MM.1S (cell line): ENCODE data around the gene NAT9.

Experiments
- CTCF ChIP-seq: fragments of 300-600 bp; sonication (generic); IDR thresholded peaks from 2 replicates; pipeline ENCODE4 v1.5.1; 2016; ENCODE audit warnings: antibody characterized with exemption, low read length, mixed read lengths
- EZH2 ChIP-seq: fragments of 300-600 bp; sonication (generic); optimal IDR thresholded peaks from 2 replicates; pipeline ENCODE3; 2017; ENCODE audit warnings: low read depth, mild to moderate bottlenecking, antibody characterized with exemption, low read length, mixed read lengths

DNA sequence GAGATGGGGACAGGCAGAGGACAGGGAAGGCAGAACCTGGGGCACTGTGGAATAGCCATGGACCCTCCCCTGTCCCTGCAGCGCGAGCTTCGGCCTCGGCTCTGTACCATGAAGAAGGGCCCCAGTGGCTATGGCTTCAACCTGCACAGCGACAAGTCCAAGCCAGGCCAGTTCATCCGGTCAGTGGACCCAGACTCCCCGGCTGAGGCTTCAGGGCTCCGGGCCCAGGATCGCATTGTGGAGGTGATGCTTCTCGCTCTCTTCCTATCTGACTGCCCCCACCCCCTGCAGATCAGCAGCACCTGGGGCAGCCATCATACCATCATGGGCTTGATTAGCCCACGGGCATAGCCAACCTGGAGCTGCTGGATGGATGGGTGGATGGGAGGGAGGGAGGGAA, 14.2 kb downstream of the NAT9 start:
- no peak for TF ChIP-seq CTCF
- TF ChIP-seq EZH2: no peak
